Neural crest cell (in vitro differentiated cells): Measurements from ENCODE around the gene PNISR. TPM values are rescaled to one million over a fixed set of nuclear protein-coding genes. Genes with fewer than 3 reads are reported as not detected.

Experiments used
- DNase-seq: peaks from one replicate; pipeline ENCODE4 v3.0.0; 2021; ENCODE audit warnings: low read depth, mixed read lengths, low spot score
- H3K27ac Mint-ChIP-seq: one replicate; pipeline ENCODE4 v1.8.0; 2021; ENCODE audit warnings: mild to moderate bottlenecking, mixed read lengths; ENCODE audit not compliant: unreplicated experiment
- H3K27me3 Mint-ChIP-seq: 2 replicates; pipeline ENCODE4 v1.8.0; 2021; ENCODE audit warnings: low read depth, mild to moderate bottlenecking, mixed read lengths
- H3K36me3 Mint-ChIP-seq: 2 replicates; pipeline ENCODE4 v1.8.0; 2021; ENCODE audit warnings: low read depth, mild to moderate bottlenecking, mixed read lengths
- H3K4me1 Mint-ChIP-seq: 2 replicates; pipeline ENCODE4 v1.8.0; 2021; ENCODE audit warnings: mixed read lengths
- H3K4me3 Mint-ChIP-seq: one replicate; pipeline ENCODE4 v1.8.0; 2021; ENCODE audit warnings: mild to moderate bottlenecking, mixed read lengths
- H3K9me3 Mint-ChIP-seq: 2 replicates; pipeline ENCODE4 v1.8.0; 2021; ENCODE audit warnings: mixed read lengths
- total RNA-seq: library from RNA; stranded (reverse); gene quantifications from 2 replicates; pipeline ENCODE4 v1.2.1, GENCODE V29; 2021
- TF ChIP-seq, protein P1 (sequence below): fragments of 200-600 bp; sonication (generic); conservative IDR thresholded peaks from 2 replicates; pipeline ENCODE4 v1.5.0; 2021; ENCODE audit warnings: antibody characterized with exemption, mild to moderate bottlenecking

Gene PNISR
- total RNA-seq, 1 donor from 2014 or later, result 155 TPM

DNA sequence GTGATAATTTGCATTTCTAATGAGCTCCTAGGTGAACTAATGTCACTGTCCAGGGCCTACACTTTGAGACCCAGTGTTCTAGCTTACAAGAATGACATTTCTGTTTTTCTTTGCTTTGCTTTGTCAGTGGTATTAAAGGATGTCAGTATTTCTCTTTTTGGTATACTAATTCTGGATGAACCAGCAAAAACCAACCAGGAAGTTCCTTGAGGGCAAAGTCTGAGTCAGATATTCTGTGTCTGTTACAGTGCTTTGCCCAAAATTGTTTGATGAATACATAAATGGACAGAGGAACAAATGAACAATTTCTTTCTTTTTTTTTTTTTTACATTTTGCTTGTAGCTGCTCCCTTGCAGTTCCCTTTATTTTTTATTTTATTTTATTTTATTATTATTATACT is 46.5 kb downstream of the PNISR start:
- Mint-ChIP-seq H3K27me3 (no peaks in the 10 kb centered on the region), H3K4me3 (no peak overlapping the region), H3K4me1 (no peaks in the 10 kb centered on the region), H3K27ac (no peak overlapping the region), H3K9me3 (no peaks in the 10 kb centered on the region), H3K36me3 (no peaks in the 10 kb centered on the region)
- TF ChIP-seq, protein P1, sequence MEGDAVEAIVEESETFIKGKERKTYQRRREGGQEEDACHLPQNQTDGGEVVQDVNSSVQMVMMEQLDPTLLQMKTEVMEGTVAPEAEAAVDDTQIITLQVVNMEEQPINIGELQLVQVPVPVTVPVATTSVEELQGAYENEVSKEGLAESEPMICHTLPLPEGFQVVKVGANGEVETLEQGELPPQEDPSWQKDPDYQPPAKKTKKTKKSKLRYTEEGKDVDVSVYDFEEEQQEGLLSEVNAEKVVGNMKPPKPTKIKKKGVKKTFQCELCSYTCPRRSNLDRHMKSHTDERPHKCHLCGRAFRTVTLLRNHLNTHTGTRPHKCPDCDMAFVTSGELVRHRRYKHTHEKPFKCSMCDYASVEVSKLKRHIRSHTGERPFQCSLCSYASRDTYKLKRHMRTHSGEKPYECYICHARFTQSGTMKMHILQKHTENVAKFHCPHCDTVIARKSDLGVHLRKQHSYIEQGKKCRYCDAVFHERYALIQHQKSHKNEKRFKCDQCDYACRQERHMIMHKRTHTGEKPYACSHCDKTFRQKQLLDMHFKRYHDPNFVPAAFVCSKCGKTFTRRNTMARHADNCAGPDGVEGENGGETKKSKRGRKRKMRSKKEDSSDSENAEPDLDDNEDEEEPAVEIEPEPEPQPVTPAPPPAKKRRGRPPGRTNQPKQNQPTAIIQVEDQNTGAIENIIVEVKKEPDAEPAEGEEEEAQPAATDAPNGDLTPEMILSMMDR, result no peak
- no peak for DNase-seq

DNA sequence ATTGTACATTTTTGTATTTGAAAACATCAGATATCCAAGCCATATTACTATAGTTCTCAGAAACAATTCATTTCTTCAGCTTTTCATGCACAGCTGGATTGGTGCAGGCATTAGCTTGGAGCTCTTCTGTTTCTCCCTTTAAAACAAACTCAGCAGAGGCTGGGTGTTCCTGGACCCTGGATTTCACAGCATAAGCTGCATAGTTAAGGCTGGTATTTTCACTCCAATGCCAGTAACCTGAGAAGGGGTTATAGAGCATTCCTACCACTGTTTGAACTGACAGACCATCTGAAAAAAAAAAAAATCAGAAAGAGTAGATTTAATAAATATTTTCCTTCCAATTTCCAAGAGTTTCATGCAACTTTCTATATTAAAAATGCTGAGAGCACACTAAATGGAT is 55.6 kb downstream of the PNISR start:
- no peaks in the 10 kb centered on the region for H3K9me3 Mint-ChIP-seq
- no peaks in the 10 kb centered on the region for H3K4me1 Mint-ChIP-seq
- no peaks in the 10 kb centered on the region for H3K27me3 Mint-ChIP-seq
- TF ChIP-seq, protein P1, result no peak
- H3K36me3 Mint-ChIP-seq, result no peaks in the 10 kb centered on the region
- no peak overlapping the region for H3K27ac Mint-ChIP-seq
- no peak for DNase-seq
- no peak overlapping the region for H3K4me3 Mint-ChIP-seq

DNA sequence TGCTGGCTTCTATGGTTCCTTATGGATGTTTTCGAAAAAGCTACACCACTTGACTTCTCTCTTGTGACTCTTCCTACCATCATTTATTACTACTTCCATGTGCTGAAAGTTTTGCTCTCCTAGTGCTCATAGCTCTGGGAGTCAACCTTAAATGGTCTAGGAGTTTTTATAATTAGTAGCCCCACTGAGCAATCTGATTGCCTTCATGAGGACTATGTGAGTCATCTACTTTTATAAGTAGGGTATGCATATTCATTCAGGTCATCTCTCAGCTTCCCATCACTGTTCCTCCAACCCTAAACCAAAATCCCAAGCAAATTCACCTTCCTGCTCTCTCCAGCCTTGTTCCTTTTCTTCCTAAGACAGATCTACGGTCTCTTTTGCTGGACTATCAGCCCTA is 58.3 kb downstream of the PNISR start:
- no peaks in the 10 kb centered on the region for H3K4me1 Mint-ChIP-seq
- H3K4me3 Mint-ChIP-seq, result no peak overlapping the region
- H3K36me3 Mint-ChIP-seq, result no peaks in the 10 kb centered on the region
- no peak for DNase-seq
- TF ChIP-seq, protein P1, result no peak
- no peak overlapping the region for H3K27ac Mint-ChIP-seq
- H3K9me3 Mint-ChIP-seq, result no peaks in the 10 kb centered on the region
- H3K27me3 Mint-ChIP-seq, result no peaks in the 10 kb centered on the region

DNA sequence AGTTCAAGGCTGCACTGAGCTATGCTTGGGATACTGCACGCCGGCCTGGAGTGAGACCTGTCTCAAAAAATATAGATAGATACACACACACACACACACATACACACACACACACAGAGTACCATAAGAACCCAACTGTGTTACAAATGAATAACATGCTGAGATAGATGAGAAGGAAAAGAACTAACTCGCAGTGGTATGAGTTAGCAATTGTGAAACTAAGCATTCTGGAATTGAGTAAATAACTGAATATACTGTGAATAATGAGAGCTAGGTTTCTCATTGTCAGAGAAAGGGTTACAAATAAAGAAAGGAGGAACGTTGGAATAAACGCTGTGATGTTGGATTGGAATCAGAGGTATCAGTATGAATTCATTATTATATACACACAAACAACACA is 61.1 kb downstream of the PNISR start:
- Mint-ChIP-seq H3K4me3 (no peak overlapping the region), H3K27me3 (no peaks in the 10 kb centered on the region), H3K9me3 (no peaks in the 10 kb centered on the region), H3K4me1 (no peaks in the 10 kb centered on the region), H3K36me3 (no peaks in the 10 kb centered on the region), H3K27ac (no peak overlapping the region)
- no peak for DNase-seq
- TF ChIP-seq, protein P1, result no peak

DNA sequence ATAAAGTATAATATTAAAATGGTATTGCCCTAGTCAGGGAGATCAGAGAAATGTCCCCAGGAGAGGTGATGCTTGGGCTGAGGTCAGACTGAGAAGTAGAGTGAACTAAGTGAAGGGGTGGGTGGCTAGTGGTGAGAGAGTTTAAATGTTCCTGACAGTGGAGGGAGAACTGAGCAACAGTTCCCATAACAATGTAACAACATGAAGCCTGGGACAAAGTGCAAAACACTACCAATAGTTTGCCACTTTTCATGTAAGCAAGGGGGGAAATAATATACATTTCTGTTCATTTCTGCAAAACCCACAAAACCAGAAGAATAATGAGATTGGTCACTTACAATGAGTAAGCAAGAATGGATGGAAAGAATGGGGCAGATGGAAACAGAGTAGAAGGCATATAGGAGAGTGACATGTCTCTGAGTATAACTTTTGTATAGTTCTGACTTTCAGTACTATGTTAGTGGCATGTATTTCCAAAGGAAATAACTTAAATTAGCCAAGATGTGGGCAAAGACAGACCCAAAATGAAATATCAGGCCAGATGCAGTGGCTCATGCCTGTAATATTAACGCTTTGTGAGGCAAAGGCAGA is 62.3 kb downstream of the PNISR start:
- TF ChIP-seq, protein P1, result no peak
- no peaks in the 10 kb centered on the region for H3K9me3 Mint-ChIP-seq

More for the DNA sequence above, 62.3 kb downstream of the PNISR start:
- no peak for DNase-seq
- H3K4me1 Mint-ChIP-seq, result no peaks in the 10 kb centered on the region
- H3K27ac Mint-ChIP-seq, result no peak overlapping the region
- no peaks in the 10 kb centered on the region for H3K36me3 Mint-ChIP-seq
- H3K27me3 Mint-ChIP-seq, result peaks cover 2% of the 10 kb centered on the region
- no peak overlapping the region for H3K4me3 Mint-ChIP-seq
